Measurements from ENCODE around the gene GSK3B.

The GSK3B gene

GRCh38 chr3:119870512-119870911, 223.7 kb downstream of the GSK3B start:
- no peak for DNase-seq

GRCh38 chr3:119864476-119864875, 229.8 kb downstream of the GSK3B start:
- DNase-seq, result no peak

GRCh38 chr3:119862616-119863015, 231.6 kb downstream of the GSK3B start:
- no peak for DNase-seq

GRCh38 chr3:119861681-119862080, 232.6 kb downstream of the GSK3B start:
- DNase-seq, result no peak

GRCh38 chr3:119859728-119860127, 234.5 kb downstream of the GSK3B start:
- no peak for DNase-seq

- no peak for DNase-seq
Observed at GRCh38 chr3:119858957-119859356, 235.3 kb downstream of the GSK3B start.

- DNase-seq, result no peak
Observed at GRCh38 chr3:119856695-119857094, 237.6 kb downstream of the GSK3B start.

- no peak for DNase-seq
Observed at GRCh38 chr3:119849126-119849525, 245.1 kb downstream of the GSK3B start.

- DNase-seq, result no peak
Observed at GRCh38 chr3:119841808-119842471, 252.3 kb downstream of the GSK3B start.

- no peak for DNase-seq
Observed at GRCh38 chr3:119835556-119835955, 258.7 kb downstream of the GSK3B start.

- DNase-seq, result no peak
Observed at GRCh38 chr3:119834754-119835370, 259.4 kb downstream of the GSK3B start.

GRCh38 chr3:119831941-119832371, 262.3 kb downstream of the GSK3B start:
- DNase-seq, result no peak

- DNase-seq, result no peak
Observed at GRCh38 chr3:119831022-119831421, 263.2 kb downstream of the GSK3B start.

- DNase-seq, result no peak
Observed at GRCh38 chr3:119829420-119829819, 264.8 kb downstream of the GSK3B start.

GRCh38 chr3:119826711-119827608, 267.3 kb downstream of the GSK3B start:
- DNase-seq, result no peak

GRCh38 chr3:119825820-119826219, 268.4 kb downstream of the GSK3B start:
- no peak for DNase-seq

GRCh38 chr3:119819806-119820205, 274.4 kb downstream of the GSK3B start:
- no peak for DNase-seq

- no peak for DNase-seq
Observed at GRCh38 chr3:119818937-119819336, 275.3 kb downstream of the GSK3B start.

- DNase-seq, result no peak
Observed at GRCh38 chr3:119817583-119818363, 276.5 kb downstream of the GSK3B start.

- no peak for DNase-seq
Observed at GRCh38 chr3:119817071-119817470, 277.2 kb downstream of the GSK3B start.

- no peak for DNase-seq
Observed at GRCh38 chr3:119815716-119816115, 278.5 kb downstream of the GSK3B start.

GRCh38 chr3:119812491-119813058, 281.7 kb downstream of the GSK3B start:
- no peak for DNase-seq

Measured in effector CD8-positive, alpha-beta T cell (primary cell).